ENCODE data around the gene PYGM.
"Not testable (repeated sequence)": the region's sequence is repeated elsewhere in the genome, so short reads cannot be mapped to it uniquely, and the experiment has no call there.

DNA sequence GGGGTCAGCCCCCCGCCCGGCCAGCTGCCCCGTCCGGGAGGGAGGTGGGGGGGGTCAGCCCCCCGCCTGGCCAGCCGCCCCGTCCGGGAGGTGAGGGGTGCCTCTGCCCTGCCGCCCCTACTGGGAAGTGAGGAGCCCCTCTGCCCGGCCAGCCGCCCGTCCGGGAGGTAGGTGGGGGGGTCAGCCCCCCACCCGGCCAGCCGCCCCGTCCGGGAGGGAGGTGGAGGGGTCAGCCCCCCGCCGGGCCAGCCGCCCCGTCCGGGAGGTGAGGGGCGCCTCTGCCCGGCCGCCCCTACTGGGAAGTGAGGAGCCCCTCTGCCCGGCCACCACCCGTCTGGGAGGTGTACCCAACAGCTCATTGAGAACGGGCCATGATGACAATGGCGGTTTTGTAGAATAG, 57.8 kb downstream of the PYGM start:
- TF ChIP-seq, protein P1, sequence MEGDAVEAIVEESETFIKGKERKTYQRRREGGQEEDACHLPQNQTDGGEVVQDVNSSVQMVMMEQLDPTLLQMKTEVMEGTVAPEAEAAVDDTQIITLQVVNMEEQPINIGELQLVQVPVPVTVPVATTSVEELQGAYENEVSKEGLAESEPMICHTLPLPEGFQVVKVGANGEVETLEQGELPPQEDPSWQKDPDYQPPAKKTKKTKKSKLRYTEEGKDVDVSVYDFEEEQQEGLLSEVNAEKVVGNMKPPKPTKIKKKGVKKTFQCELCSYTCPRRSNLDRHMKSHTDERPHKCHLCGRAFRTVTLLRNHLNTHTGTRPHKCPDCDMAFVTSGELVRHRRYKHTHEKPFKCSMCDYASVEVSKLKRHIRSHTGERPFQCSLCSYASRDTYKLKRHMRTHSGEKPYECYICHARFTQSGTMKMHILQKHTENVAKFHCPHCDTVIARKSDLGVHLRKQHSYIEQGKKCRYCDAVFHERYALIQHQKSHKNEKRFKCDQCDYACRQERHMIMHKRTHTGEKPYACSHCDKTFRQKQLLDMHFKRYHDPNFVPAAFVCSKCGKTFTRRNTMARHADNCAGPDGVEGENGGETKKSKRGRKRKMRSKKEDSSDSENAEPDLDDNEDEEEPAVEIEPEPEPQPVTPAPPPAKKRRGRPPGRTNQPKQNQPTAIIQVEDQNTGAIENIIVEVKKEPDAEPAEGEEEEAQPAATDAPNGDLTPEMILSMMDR (IDR thresholded peaks at IDR 0.05) = not testable (repeated sequence)
- not testable (repeated sequence) for TF ChIP-seq POLR2A (IDR thresholded peaks at IDR 0.05)

Measured in lower leg skin (tissue), 3 donors.